ENCODE measurements around the gene RFX6.

GRCh38 chr6:116847227-116847626 lies 29.8 kb upstream of the RFX6 start:
- TF ChIP-seq CTCF (IDR thresholded peaks at IDR 0.05) (no peak), POLR2A (IDR thresholded peaks at IDR 0.05) (no peak), EP300 (IDR thresholded peaks at IDR 0.05) (no peak)
